COLO668 (cell line): ENCODE results near the gene CC2D1A.

Source experiments
- DNase-seq: peaks from one replicate; lab custom pipeline; 2025; ENCODE audit not compliant: unreplicated experiment; lab: John Stamatoyannopoulos, UW

Gene CC2D1A

GRCh38 chr19:13932911-13933393 lies 27.0 kb downstream of the CC2D1A start:
- peak; percentile 82 for DNase-seq

DNA sequence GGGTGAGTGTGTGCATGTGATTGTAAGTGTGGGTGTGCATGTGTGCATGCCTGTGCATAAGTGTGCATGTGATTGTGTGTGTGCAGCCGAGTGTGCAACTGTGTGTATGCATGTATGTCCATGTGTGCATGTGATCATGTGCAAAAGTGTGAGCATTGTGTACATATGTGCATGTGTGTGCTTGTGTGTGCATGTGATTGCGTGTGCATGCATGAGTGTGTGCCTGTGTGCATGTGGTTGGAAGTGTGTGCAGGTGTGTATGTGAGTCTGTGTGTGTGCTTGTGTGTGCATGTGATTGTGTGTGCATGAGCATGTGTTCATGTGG lies 28.7 kb downstream of the CC2D1A start:
- no peak for DNase-seq

- peak; percentile 17 for DNase-seq
Observed at GRCh38 chr19:13935765-13936510, 29.9 kb downstream of the CC2D1A start.

DNA sequence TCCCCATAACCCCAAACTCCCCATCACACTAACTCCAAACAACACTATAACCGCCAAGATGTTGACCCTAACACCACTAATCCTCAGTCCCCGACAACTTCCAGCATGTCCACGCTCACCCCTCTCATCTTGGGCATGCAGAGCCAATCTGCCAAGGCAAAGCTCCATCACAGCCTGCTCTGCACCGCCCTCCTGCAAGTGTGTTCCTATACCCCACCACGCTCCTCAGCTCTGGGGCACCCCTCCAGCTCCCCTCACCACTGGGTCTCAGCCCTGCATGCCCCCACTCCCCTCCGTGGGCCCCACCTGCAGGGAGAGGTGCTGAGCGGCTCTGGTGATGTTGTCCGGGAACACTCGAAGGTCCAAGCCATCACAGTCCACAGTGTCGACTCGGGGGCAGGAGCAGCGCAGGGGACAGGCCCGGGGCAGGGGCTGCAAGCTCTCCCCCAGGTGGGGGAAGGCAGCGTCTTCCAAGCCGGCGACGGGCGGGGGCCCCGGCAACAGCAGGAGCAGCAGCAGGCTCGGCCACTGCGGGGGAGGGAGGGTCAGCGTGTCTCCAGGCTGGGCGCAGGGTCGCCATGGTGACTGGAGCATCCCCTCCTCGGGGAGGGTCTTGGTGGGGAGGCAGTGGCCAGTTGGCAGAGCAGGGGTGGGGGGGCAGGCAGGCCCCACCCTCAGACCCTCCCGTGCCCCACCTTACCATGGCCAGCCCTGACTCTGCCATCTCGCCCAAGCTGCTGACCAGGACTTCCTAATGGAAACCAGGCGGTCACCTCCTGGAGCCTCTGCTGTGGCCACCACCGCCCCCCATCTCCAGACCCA lies 31.7 kb downstream of the CC2D1A start:
- DNase-seq, result no peak

DNA sequence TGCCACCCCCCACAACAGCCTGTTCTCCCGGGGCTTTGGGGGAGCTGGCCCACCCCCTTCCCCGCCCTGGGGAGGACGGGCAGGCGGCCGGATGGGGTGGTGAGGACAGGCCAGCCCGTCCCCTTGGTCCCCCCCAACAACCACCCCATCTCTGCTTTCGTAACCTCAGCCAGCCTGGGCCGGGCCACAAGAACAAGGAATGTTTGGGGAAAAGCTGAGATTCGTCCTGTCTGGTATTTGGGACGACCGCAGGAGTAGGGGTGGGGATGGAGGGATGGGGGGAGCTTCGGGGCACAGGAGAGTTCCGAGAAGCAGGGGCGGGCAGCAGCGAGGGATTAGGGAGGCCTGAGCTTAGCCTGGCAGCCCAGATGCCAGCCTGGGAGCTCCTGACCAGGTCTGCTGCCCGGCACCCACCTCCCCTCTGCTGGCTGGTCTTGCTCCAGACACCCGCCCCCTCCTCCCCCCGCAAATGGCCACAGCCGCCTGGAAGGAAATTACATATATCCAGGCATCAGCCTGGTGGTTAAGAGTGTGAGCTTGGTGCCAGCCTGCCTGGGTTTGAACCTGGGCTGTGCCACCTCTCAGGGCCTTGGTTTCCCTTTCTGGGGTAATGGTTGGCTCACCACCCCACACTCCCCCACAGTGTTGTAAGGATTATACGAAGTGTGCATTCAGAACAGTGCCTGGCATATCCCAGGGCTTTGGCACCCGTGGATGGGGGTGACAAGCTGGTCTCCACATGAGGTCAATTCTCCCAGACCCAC lies 32.5 kb downstream of the CC2D1A start, which contains the start of gene PODNL1:
PODNL1 (minus strand) TSS at position 117 of the 764 bp plus-strand sequence. CDS start 236 bp downstream, outside the sequence.
- no peak for DNase-seq

- DNase-seq, result no peak
Observed at GRCh38 chr19:13942023-13942684, 36.2 kb downstream of the CC2D1A start.

DNA sequence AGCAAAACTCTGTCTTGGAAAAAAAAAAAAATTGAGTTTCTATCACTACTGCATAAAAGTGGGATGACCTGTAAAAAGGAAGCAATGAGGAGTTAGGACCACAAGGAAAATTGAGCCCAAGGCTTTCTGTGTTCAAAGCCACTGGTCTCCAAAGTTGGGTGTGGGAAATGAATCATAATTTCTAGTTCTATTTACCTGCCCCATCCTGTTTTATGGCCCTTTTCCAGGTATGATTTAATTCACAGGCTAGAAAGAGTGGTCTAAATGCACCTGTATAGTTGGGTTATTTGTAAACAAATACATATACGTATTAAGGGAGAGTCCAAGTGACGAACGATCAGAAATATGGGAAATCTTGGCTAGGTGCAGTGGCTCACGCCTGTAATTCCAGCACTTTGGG lies 40.4 kb downstream of the CC2D1A start:
- DNase-seq, result no peak

DNA sequence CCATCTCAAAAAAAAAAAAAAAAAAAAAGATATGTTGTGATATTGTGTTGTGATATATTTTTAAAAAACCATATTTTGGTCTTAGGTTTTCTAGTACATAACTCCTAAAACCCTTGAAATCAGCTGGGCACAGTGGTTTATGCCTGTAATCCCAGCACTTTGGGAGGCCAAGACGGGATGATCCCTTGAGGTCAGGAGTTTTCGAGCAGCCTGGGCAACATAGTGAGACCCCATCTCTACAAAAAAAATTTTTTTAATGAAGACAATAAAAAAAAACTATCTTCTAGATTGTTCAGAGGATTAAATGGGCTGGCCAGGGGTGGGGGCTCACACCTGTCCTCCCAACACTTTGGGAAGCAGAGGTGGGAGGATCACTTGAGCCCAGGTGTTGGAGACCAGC lies 45.0 kb downstream of the CC2D1A start:
- no peak for DNase-seq

DNA sequence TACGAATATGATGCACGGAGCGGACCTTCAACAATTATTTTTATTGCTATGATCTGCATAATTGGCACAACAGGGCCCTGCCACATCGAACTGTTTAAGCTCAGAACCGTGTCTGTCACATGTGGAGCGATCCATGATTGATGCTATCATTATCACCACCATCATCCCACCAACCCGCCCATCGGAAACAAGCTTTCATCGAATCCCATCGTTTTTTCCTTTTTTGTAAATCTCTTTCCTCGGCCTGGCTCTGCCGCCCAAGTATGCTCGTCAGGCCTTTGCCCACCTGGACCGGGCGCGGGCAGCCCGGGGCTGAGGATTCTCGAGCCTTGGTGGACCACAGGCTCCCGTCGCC lies 45.8 kb downstream of the CC2D1A start:
- DNase-seq, result no peak

DNA sequence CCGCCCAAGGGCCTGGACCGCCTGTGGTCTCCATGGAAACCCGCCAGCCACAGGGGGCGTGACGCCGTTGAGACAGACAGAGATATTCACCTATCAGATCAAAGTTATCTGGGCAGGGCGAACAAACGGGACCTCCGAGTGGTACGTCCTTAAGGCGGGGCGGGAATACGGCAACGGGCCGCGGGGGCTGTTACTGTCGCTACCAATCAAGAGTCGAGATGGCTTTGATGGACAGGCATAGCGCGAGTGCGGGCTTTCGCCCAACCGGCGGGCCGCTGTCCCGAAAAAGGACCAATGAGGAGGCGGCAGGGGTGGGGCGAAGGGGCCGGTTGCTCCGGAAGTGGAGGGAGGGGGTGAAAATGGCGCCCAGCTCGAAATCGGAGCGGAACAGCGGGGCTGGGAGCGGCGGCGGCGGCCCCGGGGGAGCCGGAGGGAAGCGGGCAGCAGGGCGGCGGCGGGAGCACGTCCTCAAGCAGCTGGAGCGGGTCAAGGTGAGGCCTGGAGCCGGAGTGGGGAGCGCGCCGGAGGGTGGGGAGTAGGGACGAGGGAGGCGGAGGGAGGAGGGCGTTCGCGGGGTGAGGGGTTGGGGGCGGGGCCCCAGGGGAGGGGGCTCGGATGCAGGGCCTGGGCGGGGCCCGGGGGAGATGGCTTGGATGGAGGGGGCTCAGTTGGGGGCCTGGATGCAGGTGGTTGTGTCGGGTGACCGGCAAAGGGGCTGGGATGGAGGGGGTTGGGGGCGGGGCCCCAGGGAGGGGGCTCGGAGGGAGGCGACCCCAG lies 46.3 kb downstream of the CC2D1A start, which contains the start of gene DCAF15:
DCAF15 (plus strand) TSS at position 356 of the 777 bp plus-strand sequence; CDS start at position 360, 4 bp downstream.
- DNase-seq, result peak; percentile 98

- no peak for DNase-seq
Observed at GRCh38 chr19:13952931-13953531, 47.0 kb downstream of the CC2D1A start.

DNA sequence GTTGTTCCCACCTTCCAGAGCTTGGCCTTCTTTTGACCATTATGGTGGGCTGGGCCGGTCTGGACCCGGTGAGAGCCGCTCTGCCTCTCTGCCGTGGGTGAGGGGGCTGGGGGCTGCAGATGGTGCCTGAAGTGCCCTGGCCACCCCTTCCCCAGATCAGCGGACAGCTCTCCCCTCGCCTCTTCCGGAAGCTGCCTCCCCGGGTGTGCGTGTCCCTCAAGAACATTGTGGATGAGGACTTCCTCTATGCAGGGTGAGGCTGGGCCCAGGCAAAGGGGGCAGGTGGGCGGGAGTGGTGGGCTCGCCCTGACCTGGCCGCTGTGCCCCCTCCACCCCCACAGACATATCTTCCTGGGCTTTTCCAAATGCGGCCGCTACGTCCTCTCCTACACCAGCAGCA lies 48.2 kb downstream of the CC2D1A start:
- DNase-seq, result no peak

GRCh38 chr19:13955662-13956364 lies 49.8 kb downstream of the CC2D1A start:
- no peak for DNase-seq

- DNase-seq, result no peak
Observed at GRCh38 chr19:13956365-13956744, 50.4 kb downstream of the CC2D1A start.

DNA sequence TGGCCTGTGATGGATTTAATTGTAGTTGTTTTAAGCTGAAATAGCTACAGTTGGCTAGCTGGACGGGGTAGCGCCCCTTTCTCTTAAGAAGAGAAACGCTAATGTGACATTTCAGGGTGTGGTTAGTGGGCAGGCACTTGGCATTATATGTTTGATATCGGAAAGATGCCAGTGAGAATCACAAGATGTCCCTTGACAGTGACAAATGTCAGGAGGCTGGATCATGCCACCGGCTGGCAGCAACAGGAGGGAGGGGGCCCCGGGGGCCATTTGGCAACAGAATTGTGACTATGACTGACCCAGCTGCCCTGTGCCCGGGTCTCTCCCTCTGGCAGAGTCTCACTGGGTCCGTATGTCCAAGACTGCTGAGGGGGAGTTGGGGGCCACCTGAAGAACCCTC lies 51.0 kb downstream of the CC2D1A start:
- DNase-seq, result no peak

GRCh38 chr19:13958043-13958442 lies 52.0 kb downstream of the CC2D1A start:
- DNase-seq, result no peak

DNA sequence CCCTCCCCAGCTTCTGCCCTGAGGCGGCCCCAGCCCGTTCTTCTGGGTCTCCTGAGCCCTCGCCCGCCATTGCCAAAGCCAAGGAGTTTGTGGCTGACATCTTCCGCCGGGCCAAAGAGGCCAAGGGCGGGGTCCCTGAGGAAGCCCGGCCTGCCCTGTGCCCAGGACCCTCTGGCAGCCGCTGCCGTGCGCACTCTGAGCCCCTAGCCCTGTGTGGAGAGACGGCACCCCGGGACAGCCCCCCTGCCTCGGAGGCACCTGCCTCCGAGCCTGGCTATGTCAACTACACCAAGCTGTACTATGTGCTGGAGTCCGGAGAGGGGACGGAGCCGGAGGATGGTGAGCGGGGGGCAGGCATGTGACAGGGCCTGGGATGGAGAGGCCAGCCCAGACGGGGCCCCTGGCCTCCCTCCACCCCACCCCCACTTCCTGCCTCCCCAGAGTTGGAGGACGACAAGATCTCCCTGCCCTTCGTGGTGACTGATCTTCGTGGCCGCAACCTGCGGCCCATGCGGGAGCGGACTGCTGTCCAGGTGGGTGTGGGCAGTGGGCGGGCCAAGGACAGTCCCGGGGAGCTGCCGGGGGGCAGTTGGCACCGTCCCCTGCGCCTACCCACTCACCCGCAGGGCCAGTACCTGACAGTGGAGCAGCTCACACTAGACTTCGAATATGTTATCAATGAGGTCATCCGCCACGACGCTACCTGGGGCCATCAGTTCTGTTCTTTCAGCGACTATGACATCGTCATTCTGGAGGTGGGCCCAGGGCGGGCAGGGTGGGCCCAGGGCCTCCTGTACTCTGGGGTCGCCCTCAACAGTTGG lies 53.4 kb downstream of the CC2D1A start:
- no peak for DNase-seq
